Chondrocyte (in vitro differentiated cells): ENCODE data around the gene UBA1. TPM values are rescaled to one million over a fixed set of nuclear protein-coding genes. Genes with fewer than 3 reads are reported as not detected.
A peak's percentile ranks its signal among the peaks of the same experiment; 100 is the strongest.

Experiments
- DNase-seq: peaks from one replicate; pipeline ENCODE4 v3.0.0; 2021; ENCODE audit warnings: mixed read lengths, low spot score
- H3K27ac Mint-ChIP-seq: one replicate; pipeline ENCODE4 v1.8.0; 2021; ENCODE audit warnings: mild to moderate bottlenecking, moderate library complexity, mixed read lengths; ENCODE audit not compliant: unreplicated experiment
- H3K27me3 Mint-ChIP-seq: 2 replicates; pipeline ENCODE4 v1.8.0; 2021; ENCODE audit warnings: low read depth, mixed read lengths
- H3K36me3 Mint-ChIP-seq: 2 replicates; pipeline ENCODE4 v1.8.0; 2021; ENCODE audit warnings: low read depth, mixed read lengths
- H3K4me1 Mint-ChIP-seq: 2 replicates; pipeline ENCODE4 v1.8.0; 2021; ENCODE audit warnings: low read depth, mild to moderate bottlenecking, mixed read lengths
- H3K4me3 Mint-ChIP-seq: one replicate; pipeline ENCODE4 v1.8.0; 2021; ENCODE audit warnings: mild to moderate bottlenecking, moderate library complexity, mixed read lengths; ENCODE audit not compliant: unreplicated experiment
- H3K9me3 Mint-ChIP-seq: 2 replicates; pipeline ENCODE4 v1.8.0; 2021; ENCODE audit warnings: low read depth, mixed read lengths
- CTCF ChIP-seq: fragments of 200-600 bp; sonication (generic); IDR thresholded peaks from 2 replicates; pipeline ENCODE4 v1.5.0; 2021; ENCODE audit warnings: antibody characterized with exemption, mild to moderate bottlenecking, moderate library complexity
- long read RNA-seq: library from polyadenylated mRNA; stranded (forward); transcript quantifications from one replicate; pipeline ENCODE4 v2.0.0, GENCODE V29; 2021
- total RNA-seq: library from RNA; stranded (reverse); gene quantifications from 3 replicates; pipeline ENCODE4 v1.2.1, GENCODE V29; 2021

Gene UBA1
- 299 to 312 TPM (median 311 TPM) in 3 replicates for total RNA-seq
- long read RNA-seq, transcript UBA1-203 (26 exons, 3,466 nt): minor isoform, 15 of 356 reads
- long read RNA-seq, transcript UBA1-201 (26 exons, 3,559 nt): major isoform, 140 of 356 reads
- long read RNA-seq, partial matches to known transcripts: 183 of 356 reads
- long read RNA-seq, other reads (novel, unspliced or antisense): 17 of 356 reads

GRCh38 chrX:47193475-47194193 lies at the start of gene UBA1:
UBA1 (plus strand) TSS chrX:47193829; CDS start chrX:47198803, 4,974 bp downstream.
- peak; percentile 96 for TF ChIP-seq CTCF
- peak within 1 kb of the TSS; percentile 99 for H3K27ac Mint-ChIP-seq
- no peaks in the 10 kb centered on the region for H3K9me3 Mint-ChIP-seq
- H3K36me3 Mint-ChIP-seq: peaks cover 15% of the 10 kb centered on the region
- H3K27me3 Mint-ChIP-seq: no peaks in the 10 kb centered on the region
- H3K4me3 Mint-ChIP-seq: peak within 1 kb of the TSS; percentile 98
- peak; percentile 91 for DNase-seq
- H3K4me1 Mint-ChIP-seq: peaks cover 69% of the 10 kb centered on the region

GRCh38 chrX:47143894-47144625 lies 49.6 kb upstream of the UBA1 start:
- Mint-ChIP-seq H3K9me3 (no peaks in the 10 kb centered on the region), H3K4me3 (peak overlapping the region; percentile 97), H3K36me3 (peaks cover 2% of the 10 kb centered on the region), H3K27me3 (no peaks in the 10 kb centered on the region), H3K27ac (peak overlapping the region; percentile 92), H3K4me1 (peaks cover 15% of the 10 kb centered on the region)
- TF ChIP-seq CTCF: no peak
- no peak for DNase-seq

- H3K9me3 Mint-ChIP-seq: no peaks in the 10 kb centered on the region
Observed at GRCh38 chrX:47144626-47145394, 48.8 kb upstream of the UBA1 start, which contains the start of the genes NDUFB11 and RBM10. NDUFB11 (minus strand) TSS chrX:47144702; CDS start chrX:47144679, 23 bp downstream. RBM10 (plus strand) TSS chrX:47145221; CDS start chrX:47147482, 2,261 bp downstream.

GRCh38 chrX:47145395-47146120 lies 48.1 kb upstream of the UBA1 start:
- no peaks in the 10 kb centered on the region for H3K9me3 Mint-ChIP-seq
- peak overlapping the region; percentile 98 for H3K27ac Mint-ChIP-seq
- peaks cover 15% of the 10 kb centered on the region for H3K4me1 Mint-ChIP-seq
- DNase-seq: no peak
- peak overlapping the region; percentile 97 for H3K4me3 Mint-ChIP-seq
- TF ChIP-seq CTCF: no peak
- H3K36me3 Mint-ChIP-seq: peaks cover 2% of the 10 kb centered on the region
- H3K27me3 Mint-ChIP-seq: no peaks in the 10 kb centered on the region

More at GRCh38 chrX:47144626-47145394, 48.8 kb upstream of the UBA1 start, which contains the start of the genes NDUFB11 and RBM10:
- Mint-ChIP-seq H3K27ac (peak within 1 kb of the TSS; percentile 98), H3K27me3 (no peaks in the 10 kb centered on the region), H3K36me3 (peaks cover 2% of the 10 kb centered on the region), H3K4me3 (peak within 1 kb of the TSS; percentile 97), H3K4me1 (peaks cover 15% of the 10 kb centered on the region)
- TF ChIP-seq CTCF: peak; percentile 80
- DNase-seq: peak; percentile 98
